HG02884 (cell line): ENCODE results near the gene MAGI2.

ENCODE experiments used
- ATAC-seq: cut with Tn5 transposase; IDR thresholded peaks from one replicate; pipeline ENCODE4 v1.9.1; 2021; ENCODE audit warnings: mild to moderate bottlenecking, moderate library complexity; ENCODE audit not compliant: unreplicated experiment

Gene MAGI2

DNA sequence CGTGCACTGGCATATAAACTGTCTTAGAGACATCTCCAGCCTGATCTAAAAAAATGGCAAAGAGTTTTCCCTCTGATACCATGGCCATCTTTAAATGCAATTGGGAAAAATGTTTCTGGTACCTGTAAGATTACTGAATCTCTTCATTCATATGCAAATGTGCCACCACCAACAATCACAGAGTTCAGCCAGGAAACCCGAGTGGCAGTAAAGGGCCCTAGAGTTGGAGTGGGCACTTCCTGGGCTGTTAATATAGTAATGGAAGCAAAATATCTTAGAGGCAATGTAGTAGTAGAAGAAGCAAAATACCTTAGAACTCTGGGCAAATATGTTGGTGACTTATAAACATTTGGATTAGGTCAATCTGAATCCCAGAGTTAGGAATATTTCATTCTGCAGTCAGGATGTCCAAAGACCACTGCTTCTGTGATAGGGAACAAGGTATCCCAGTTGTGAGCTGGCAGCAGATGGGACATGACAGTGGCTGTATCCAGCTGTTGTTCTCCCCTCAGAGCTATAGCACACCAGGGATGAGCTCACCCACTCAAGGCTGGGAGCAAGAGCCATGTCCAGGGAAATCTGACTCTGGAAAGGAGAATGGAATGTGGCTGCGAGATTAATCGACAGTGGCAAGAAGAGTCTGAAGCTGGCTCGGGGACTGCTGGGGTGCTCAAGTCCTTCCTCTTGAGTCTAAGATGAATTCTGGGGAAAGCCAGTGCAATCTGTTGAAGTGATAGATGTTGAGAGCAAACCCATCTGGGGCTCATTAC, 1322.8 kb downstream of the MAGI2 start:
- no peak for ATAC-seq

GRCh38 chr7:78129865-78130264, 1323.6 kb downstream of the MAGI2 start:
- ATAC-seq: no peak

- ATAC-seq: no peak
Measured at GRCh38 chr7:78127009-78127408, 1326.5 kb downstream of the MAGI2 start.

GRCh38 chr7:78125884-78126283, 1327.6 kb downstream of the MAGI2 start:
- ATAC-seq: no peak

GRCh38 chr7:78124216-78124615, 1329.3 kb downstream of the MAGI2 start:
- no peak for ATAC-seq

- no peak for ATAC-seq
Measured at GRCh38 chr7:78121888-78122287, 1331.6 kb downstream of the MAGI2 start.

DNA sequence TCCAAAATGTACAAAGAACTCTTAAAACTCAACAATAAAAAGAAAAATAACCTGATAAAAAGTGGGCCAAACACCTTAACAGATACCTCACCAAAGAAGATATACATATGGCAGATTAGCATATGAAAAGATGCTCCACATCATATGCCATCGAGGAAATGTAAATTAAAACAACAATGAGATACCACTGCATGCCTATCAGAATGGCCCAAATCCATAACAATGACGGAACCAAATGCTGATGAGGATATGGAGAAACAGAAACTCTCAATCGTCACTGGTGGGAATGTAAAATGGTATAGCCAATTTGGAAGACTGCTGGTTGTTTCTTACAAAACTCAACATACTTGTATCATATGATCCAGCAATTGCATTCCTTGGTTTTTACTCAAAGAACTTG, 1335.0 kb downstream of the MAGI2 start:
- no peak for ATAC-seq

DNA sequence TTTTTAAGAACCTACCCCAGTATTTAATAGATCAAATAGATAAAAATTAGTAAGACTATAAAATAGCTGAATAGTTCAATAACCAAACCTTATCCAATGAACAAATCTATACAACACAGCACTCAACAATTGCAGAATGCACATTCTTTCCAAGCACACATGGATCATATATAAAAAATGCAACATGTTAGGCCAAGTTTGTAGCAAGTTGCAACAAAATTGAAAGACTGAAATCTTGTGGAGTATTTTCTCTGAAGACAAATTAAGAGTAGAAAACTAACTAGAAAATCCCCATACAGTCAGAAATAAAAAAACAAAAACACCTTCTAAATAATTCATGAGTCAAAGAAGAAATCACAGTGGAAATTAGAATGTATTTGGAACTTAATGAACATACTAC, 1337.6 kb downstream of the MAGI2 start:
- no peak for ATAC-seq

- no peak for ATAC-seq
Measured at GRCh38 chr7:78114993-78115392, 1338.5 kb downstream of the MAGI2 start.

DNA sequence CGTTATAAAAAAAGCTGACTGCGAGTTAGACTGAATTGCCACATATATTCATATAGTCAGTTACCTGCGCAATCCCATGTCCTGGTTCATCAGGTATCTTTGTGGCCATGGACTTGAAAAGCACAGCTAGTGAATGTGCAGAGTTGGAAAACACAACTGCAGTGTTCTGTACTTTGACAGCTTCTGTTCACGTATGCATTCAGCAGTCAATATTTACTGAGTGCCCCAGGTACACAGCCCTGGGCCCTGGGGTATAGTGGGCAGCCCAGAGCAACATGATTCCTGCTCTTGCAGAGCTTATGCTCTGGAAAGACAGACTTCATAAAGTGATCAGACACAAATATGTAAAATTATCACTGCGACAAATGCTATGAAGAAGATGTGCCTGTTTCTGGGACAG, 1341.0 kb downstream of the MAGI2 start:
- no peak for ATAC-seq

- ATAC-seq: no peak
Measured at GRCh38 chr7:78111386-78111785, 1342.1 kb downstream of the MAGI2 start.

DNA sequence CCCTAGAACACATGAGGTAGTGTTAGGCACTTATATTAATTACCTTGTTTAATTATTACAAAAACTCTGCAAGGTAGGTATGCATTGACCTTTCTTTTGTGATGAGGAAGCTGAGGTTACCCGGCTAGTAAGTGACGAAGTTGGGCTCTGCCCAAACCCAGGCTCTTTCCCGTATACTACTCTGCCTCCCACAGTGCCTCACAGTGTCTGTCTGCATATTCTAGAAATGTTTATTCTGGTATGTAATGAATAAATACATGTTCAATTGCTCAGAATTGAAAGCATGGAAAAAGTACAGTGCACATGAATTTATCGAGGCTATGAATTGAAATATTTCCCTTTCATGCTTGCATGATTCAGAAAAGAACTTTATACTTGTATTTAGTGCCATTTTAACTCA, 1350.0 kb downstream of the MAGI2 start:
- no peak for ATAC-seq

DNA sequence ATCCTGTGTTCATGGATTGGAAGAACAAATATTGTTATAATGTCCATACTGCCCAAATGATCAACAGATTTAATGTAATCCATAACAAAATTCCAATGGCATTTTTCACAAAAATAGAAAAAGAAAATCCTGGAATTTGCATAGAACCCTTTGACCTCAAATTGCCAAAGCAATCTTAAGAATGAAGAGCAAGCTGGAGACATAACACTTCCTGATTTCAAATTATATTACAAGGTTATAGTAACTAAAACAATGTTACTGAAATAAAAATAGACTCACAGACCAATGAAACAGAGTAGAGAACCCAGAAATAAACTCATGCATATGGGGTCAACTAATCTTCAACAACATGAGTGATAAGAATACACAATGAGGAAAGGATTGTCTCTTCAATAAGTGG, 1352.4 kb downstream of the MAGI2 start:
- ATAC-seq: no peak

DNA sequence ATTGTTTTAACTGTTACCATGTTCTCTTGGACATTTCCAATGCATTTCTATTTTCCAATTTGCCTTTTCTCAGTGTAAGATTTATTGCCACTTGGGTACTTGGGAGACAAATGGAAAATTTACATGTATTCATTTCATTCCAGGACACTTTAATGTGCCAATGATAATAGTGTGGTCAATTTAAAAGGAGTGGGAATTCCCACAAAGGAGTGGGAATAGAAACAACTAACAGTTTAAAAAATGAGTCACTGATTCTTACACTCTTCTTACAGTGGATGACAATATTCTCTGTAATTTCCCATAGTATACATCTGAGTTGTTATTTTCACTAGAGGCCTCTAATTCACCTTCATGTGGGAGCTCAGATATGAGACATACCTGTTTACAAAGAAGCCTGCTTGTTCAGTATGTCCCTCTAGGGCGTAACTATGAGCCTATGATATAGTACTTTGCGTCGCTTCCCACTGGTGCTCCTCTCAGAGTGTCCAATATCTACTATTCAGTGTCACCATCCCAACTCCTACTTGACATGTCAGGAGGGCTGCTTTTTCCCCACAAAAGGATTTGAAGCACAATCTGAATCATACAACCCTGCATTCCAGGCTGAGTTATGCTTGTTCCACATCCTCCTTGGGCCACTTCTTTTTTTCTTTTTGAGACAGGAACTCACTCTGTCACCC, 1353.6 kb downstream of the MAGI2 start:
- ATAC-seq: no peak

DNA sequence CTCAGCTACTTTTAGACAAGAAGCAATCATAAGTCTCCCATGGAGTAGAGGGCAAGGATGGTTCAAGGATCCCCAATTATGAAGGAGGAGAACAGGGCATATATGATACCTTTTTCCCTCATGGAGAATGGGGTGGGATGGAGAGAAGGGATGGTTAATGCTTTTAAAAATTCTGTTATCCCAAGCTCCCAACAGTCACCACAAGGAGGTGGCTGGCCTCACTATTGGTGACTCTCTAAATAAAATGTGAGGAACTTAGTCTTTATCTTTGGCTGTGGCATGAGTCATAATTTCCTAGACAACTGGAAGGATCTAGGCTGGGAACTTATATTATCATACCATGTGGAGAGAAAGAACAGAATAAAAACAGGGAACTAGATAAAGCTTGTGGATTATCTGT, 1357.9 kb downstream of the MAGI2 start:
- ATAC-seq: no peak

DNA sequence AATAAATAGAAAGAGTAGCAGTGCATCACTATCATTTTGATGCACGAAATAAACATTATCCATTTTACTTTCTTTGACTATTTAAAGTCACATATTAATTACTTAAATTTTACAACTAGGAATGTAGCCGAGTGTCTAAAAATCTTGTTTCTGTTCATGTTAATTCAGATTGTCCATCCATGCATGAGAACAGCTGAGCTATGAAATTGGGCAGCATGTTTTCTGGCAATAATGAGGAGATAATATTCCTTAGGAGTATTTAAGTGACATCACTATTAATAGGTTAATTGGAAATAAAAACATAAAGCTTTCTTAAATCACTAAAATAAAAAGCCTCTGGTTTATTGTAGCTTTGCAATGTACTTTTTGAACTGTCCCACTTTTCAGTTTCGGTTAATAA, 1361.1 kb downstream of the MAGI2 start:
- ATAC-seq: no peak

DNA sequence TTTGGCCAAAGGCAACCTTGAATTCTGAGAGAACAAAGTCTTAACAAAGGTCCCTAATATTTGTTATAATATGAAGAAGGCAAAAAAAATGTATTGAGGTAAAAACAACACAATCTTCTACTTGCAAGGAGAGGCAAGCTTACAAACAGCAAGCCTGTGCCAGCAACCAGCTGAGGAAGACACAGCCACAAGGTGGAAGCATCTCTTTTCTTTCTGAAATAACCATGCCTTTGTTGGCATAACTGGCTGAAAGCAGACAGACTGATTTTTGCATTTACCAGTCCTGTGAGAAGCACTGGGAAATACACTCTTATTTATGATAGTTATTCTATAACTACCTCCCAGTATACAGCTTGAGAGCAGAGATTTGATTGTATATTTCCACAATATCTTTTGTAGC, 1362.9 kb downstream of the MAGI2 start:
- ATAC-seq: no peak

DNA sequence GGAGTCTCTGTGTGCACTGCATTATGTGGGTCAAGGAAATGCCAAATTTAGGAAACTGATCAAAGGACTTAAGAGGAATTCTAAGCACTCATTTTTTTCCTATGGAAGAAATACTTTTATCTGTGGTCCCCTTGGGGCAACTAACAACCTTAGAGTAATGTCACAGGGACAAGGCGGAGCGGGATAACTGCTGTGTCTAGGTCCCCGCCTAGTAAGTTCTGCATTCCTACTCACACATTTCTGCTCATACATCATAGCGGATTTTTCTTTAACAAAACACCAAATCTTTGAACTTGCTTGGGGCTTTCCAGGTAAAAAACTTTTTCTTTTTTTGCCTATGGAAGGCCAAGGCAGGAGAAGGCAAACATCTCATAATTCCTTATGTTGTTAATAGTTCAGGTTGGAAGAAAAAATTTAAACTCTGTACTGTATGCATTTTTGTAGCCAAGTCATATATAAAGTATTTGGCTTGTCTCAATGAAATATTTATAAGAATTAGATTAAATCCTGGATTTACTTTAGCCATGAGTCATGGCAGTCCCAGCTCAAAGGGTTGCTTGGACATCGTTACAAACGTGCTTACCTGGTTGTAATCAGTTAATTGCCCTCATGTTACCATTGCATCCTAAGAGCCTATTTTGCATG, 1369.9 kb downstream of the MAGI2 start:
- ATAC-seq: no peak

DNA sequence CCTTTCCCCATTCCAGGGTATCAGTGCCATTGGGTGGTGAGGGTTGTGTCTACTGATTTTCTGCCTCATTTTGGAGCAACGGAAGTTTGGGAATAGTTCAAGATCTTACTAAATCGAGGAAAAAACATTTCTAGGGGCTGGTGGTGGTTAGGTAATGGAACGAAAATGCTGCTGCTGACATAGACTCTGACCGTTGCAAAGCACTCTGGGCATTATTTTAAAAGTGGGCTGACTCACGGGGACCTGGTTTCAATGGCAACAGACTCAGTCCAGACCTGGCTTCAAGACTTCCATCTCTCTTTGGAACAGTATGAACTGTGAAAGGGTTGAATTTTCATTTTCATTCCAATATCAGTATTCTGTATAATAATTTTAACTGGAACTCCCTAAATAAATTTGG, 1370.9 kb downstream of the MAGI2 start:
- no peak for ATAC-seq

DNA sequence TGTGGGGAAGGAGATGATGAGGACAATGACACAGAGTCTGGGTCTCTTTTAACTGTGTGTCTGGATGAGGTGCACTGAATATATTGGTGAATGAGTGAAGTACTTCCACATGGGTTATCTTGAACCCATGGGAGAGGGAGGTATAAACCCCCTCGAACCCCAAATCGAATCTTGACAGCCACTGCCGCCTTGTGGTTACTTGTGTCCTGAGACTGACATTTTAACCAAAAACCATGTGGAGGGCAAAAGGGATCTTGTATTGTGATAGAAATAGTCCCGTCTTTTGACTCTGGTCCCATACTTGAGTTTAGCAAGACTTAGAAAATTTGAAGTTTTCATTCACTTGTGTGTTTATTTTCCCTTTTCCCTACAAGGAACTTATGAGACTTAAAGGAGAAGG, 1371.6 kb downstream of the MAGI2 start:
- ATAC-seq: no peak

DNA sequence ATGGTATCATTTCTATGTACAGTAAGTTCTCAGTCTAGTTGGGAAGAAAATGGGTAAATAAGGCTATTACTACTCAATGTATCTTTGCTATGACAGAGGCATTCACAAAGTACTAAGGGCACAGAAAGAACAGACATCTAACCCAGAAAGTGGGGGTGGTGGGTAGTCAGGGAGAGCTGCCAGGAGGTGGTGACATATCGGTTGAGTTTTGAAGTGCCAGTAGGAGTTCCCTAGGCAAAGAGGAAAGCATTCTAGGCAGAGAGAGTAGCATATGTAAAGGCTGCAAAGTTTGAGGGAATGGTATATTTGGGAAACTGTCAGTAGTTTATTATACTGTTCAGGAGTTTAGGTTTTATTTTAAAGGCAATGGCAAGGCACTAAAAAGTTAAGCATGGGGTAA, 1372.1 kb downstream of the MAGI2 start:
- ATAC-seq: no peak

DNA sequence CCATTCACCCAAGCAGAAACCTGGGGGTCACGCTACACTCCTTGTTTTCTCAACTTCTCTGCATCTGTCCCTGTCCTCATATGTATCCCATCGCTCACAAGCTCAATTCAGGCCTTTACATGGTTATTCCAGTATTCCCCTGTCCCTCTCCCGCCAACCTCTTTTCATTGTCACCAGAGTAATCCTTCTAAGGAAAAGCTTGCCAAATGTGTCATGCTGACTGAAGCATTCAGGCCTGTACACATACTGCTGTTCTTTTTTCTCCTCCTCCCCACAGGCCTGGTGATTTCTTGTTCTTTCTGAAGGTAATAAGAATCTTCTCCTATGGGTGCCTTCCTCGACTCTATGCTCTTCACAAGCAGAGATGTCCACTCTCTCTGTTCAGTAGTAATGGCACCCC, 1372.7 kb downstream of the MAGI2 start:
- ATAC-seq: no peak
